ENCODE data around the gene LRRTM4.

LRRTM4 gene

GRCh38 chr2:77521931-77522470, at the start of gene LRRTM4:
Gene LRRTM4 (minus strand): TSS chr2:77522376.
- DNase-seq (ENCODE audit: low read depth, low spot score), result no peak

GRCh38 chr2:77571545-77571944, 49.4 kb upstream of the LRRTM4 start:
- DNase-seq (ENCODE audit: low read depth, low spot score), result no peak

GRCh38 chr2:77567723-77568122, 45.5 kb upstream of the LRRTM4 start:
- DNase-seq (ENCODE audit: low read depth, low spot score), result no peak

GRCh38 chr2:77566582-77566981, 44.4 kb upstream of the LRRTM4 start:
- no peak for DNase-seq (ENCODE audit: low read depth, low spot score)

- no peak for DNase-seq (ENCODE audit: low read depth, low spot score)
Measured at GRCh38 chr2:77566131-77566530, 44.0 kb upstream of the LRRTM4 start.

GRCh38 chr2:77552956-77553355, 30.8 kb upstream of the LRRTM4 start:
- DNase-seq (ENCODE audit: low read depth, low spot score), result no peak

- no peak for DNase-seq (ENCODE audit: low read depth, low spot score)
Measured at GRCh38 chr2:77538031-77538430, 15.9 kb upstream of the LRRTM4 start.

GRCh38 chr2:77522888-77523287, 712 bp upstream of the LRRTM4 start:
- no peak for DNase-seq (ENCODE audit: low read depth, low spot score)

- no peak for DNase-seq (ENCODE audit: low read depth, low spot score)
Measured at GRCh38 chr2:77521548-77521891, 656 bp downstream of the LRRTM4 start.

- no peak for DNase-seq (ENCODE audit: low read depth, low spot score)
Measured at GRCh38 chr2:77520641-77521547, 1.3 kb downstream of the LRRTM4 start.

- no peak for DNase-seq (ENCODE audit: low read depth, low spot score)
Measured at GRCh38 chr2:77519888-77520506, 2.2 kb downstream of the LRRTM4 start.

- no peak for DNase-seq (ENCODE audit: low read depth, low spot score)
Measured at GRCh38 chr2:77519164-77519887, 2.9 kb downstream of the LRRTM4 start.

- no peak for DNase-seq (ENCODE audit: low read depth, low spot score)
Measured at GRCh38 chr2:77518311-77518710, 3.9 kb downstream of the LRRTM4 start.

GRCh38 chr2:77513191-77513590, 9.0 kb downstream of the LRRTM4 start:
- no peak for DNase-seq (ENCODE audit: low read depth, low spot score)

- no peak for DNase-seq (ENCODE audit: low read depth, low spot score)
Measured at GRCh38 chr2:77512507-77512906, 9.7 kb downstream of the LRRTM4 start.

- no peak for DNase-seq (ENCODE audit: low read depth, low spot score)
Measured at GRCh38 chr2:77508511-77508910, 13.7 kb downstream of the LRRTM4 start.

GRCh38 chr2:77507657-77508056, 14.5 kb downstream of the LRRTM4 start:
- DNase-seq (ENCODE audit: low read depth, low spot score), result no peak

- DNase-seq (ENCODE audit: low read depth, low spot score), result no peak
Measured at GRCh38 chr2:77488141-77488540, 34.0 kb downstream of the LRRTM4 start.

- DNase-seq (ENCODE audit: low read depth, low spot score), result no peak
Measured at GRCh38 chr2:77487074-77487803, 34.9 kb downstream of the LRRTM4 start.

GRCh38 chr2:77484026-77484425, 38.1 kb downstream of the LRRTM4 start:
- no peak for DNase-seq (ENCODE audit: low read depth, low spot score)

GRCh38 chr2:77479895-77480294, 42.3 kb downstream of the LRRTM4 start:
- no peak for DNase-seq (ENCODE audit: low read depth, low spot score)

- no peak for DNase-seq (ENCODE audit: low read depth, low spot score)
Measured at GRCh38 chr2:77479395-77479794, 42.8 kb downstream of the LRRTM4 start.
